Frontal cortex (tissue), 4 donors: ENCODE measurements around the gene SHF. TPM values are rescaled to one million over a fixed set of nuclear protein-coding genes. Genes with fewer than 3 reads are reported as not detected.
A peak's percentile ranks its signal among the peaks of the same experiment; 100 is the strongest.

ENCODE experiments used
- DNase-seq, 2 donors: peaks; one replicate each; pipeline ENCODE4 v3.0.0; 2012; ENCODE audit warnings: low spot score in 2 of 2
- FAIRE-seq: peaks from 2 replicates; lab custom pipeline; 2012; peaks lifted over from hg19 to GRCh38; lab: Jason Lieb, UNC
- total RNA-seq: library from RNA; depleted of rRNA; stranded (reverse); fragments of >200 nt; gene quantifications from one replicate; pipeline ENCODE4 v1.2.3, GENCODE V29; 2014
- donor health status: control.
- donor health status: control.
- donor health status: control.

The SHF gene
- total RNA-seq, 1 donor from 2014 or later: 49.3 TPM

DNA sequence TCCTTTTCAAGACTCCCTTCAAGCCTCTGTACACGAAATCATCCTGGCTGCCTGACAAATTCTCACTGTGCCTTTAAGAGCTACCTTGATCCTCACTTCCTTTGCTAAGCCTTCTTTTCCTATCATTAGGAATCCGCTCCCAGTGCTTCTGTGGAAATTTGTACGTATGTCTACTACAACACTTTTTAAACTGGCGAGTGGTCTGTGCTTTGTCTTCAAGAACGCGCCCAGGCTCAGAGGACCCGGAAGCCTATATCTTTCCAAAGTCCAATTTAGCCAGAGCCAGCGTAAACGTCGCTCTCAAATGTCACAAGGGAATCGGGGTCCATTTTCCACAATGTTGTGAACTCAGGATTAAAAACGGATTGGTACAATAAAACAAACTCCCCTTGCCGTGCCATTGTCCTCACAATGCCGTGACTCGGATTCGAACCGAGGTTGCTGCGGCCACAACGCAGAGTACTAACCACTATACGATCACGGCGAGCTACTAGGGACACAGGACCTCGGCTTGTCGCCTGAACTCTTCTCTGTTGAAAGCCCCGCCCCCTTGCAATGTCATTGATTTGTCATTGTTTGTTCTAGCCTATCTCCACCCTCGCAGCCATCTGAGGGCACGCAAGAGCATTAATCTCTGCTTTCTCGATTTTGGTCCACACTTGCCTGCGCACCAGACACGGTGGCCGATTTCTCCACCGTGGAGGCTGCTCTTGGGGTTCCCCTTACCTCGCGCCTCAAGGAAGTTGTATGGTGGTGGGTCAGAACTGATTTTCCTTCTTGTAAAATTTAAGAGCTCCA lies 12.4 kb upstream of the SHF start:
- FAIRE-seq (peak; percentile 58), DNase-seq (peak; percentile 72 to 75)

- no peak for DNase-seq
- FAIRE-seq: no peak
These were observed 11.5 kb upstream of the SHF start for GRCh38 chr15:45199136-45199810.

GRCh38 chr15:45198337-45199135 lies 10.8 kb upstream of the SHF start:
- FAIRE-seq (peak; percentile 30), DNase-seq (peak; percentile 66 to 71)

DNA sequence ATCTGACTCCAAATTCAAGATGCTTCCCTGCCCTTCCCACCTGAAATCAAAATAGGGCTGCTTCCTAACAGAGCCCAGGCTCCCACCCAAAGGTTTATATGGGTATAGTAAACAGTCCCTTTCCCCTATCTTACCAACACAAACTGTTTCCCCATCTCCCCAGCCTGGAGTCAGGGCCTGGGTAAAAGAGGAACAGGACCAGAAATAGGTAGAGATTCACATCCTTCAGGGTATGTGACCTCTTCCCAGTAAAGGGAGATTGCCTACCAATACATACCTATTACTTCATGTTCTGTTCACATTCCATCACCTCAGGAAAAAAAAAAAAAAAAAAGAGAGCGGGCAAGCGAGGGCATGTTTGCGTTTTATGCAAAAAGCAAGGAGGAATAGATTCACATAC lies 9.7 kb upstream of the SHF start:
- DNase-seq (no peak), FAIRE-seq (no peak)

- no peak for FAIRE-seq
- no peak for DNase-seq
These were observed 230 bp downstream of the SHF start for GRCh38 chr15:45187578-45187893.

GRCh38 chr15:45186771-45187577 lies 792 bp downstream of the SHF start:
- FAIRE-seq: no peak
- DNase-seq: peak in 1 of 2 donors; percentile 23

GRCh38 chr15:45185903-45186770 lies 1.6 kb downstream of the SHF start:
- DNase-seq (peak in 1 of 2 donors; percentile 14), FAIRE-seq (no peak)

DNA sequence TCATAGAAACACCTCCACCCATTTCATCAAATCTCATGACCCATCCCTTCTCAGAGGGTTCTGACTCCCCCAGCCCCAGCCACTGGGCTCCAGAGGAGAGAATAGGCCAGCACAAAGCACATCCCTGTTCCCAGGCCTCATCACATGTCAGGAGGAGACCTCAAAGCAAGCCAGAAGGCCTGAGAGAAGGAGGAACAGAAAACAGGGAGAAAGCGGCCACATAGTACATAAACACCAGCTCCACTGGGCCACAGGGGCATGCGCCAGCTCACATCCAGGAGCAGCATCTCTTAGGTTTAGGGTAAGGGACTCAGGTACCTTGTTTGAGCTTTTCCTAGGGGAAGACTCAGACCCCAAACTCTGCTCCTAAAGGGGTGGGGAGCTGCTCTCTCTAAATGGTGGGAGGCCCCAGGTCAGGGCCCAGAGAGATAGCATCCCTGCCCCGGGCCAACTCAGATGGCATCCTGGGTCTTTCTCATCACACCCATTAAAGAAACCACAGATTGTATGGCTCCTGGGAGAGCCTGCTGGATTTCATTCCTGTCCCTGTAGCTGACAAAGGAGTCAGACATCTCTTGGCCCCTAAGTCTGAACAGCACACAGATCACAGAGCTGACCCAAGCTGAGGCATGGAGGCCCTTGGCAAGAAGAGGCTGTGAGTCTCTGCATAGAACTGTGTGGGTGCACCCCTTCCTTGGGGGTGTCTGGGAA lies 2.5 kb downstream of the SHF start:
- peak in 1 of 2 donors; percentile 12 for DNase-seq
- FAIRE-seq: no peak

GRCh38 chr15:45184562-45185041 lies 3.2 kb downstream of the SHF start:
- DNase-seq: peak in 1 of 2 donors; percentile 8
- no peak for FAIRE-seq

- no peak for FAIRE-seq
- peak in 1 of 2 donors; percentile 1 for DNase-seq
These were observed 4.3 kb downstream of the SHF start for GRCh38 chr15:45183511-45183910.

GRCh38 chr15:45182996-45183395 lies 4.8 kb downstream of the SHF start:
- FAIRE-seq: no peak
- DNase-seq: no peak

GRCh38 chr15:45181491-45182285 lies 6.1 kb downstream of the SHF start:
- FAIRE-seq (no peak), DNase-seq (no peak)

- DNase-seq: no peak
- no peak for FAIRE-seq
These were observed 6.9 kb downstream of the SHF start for GRCh38 chr15:45180648-45181436.

GRCh38 chr15:45180201-45180600 lies 7.6 kb downstream of the SHF start:
- no peak for DNase-seq
- FAIRE-seq: no peak

- no peak for DNase-seq
- no peak for FAIRE-seq
These were observed 8.4 kb downstream of the SHF start for GRCh38 chr15:45179221-45179985.

DNA sequence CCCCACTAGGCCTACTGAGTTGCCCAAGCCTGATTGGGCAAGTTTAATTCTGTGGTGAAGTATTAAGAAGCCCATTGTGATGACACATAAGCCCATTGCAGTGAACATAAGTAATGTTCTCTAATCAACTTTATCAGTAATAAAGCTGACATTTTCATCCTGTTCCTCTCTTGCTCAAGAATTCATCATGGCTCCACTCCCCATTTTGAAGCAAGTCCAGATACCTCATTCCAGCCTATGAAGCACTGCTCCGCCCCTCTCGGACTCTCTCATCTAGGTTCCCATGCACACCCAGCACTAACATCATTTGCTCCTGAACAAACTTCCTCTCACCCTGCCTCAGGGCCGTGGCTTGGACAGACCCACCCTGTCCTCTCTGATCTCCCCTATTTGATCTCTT lies 10.5 kb downstream of the SHF start:
- DNase-seq (no peak), FAIRE-seq (no peak)
